Measurements from ENCODE around the gene FARS2. TPM values are rescaled to one million over a fixed set of nuclear protein-coding genes. Genes with fewer than 3 reads are reported as not detected.

The FARS2 gene
- polyA plus RNA-seq, 2 of the 4 experiments (the other 2 are of a cell fraction): 12.9 to 17.5 TPM

GRCh38 chr6:5570641-5571040 is 309.3 kb downstream of the FARS2 start:
- Histone ChIP-seq H3K4me1 (no peaks in the 10 kb centered on the region), H3K4me3 (no peak overlapping the region), H3K4me2 (no peak overlapping the region), H3K9me3 (no peaks in the 10 kb centered on the region), H3K27ac (no peak overlapping the region)
- FAIRE-seq (no peak), DNase-seq (ENCODE audit: low read depth in 1 of 2, low spot score in 1 of 2) (no peak), ATAC-seq (no peak)
- POLR2A ChIA-PET: no interaction called here
- 91% methylated on average over 6 of the region's 6 CpGs for WGBS (ENCODE audit: missing lambda C conversion rate)
- CTCF ChIA-PET: no interaction called here
- no peak for TF ChIP-seq CEBPB (IDR thresholded peaks at IDR 0.05)
- no peak for TF ChIP-seq ESRRA (IDR thresholded peaks at IDR 0.05; ENCODE audit: borderline replicate concordance, low read length)
- no peak for TF ChIP-seq EHMT2 (IDR thresholded peaks at IDR 0.05; ENCODE audit: low read depth)
- no peak for TF ChIP-seq ELK1 (IDR thresholded peaks at IDR 0.05; ENCODE audit: low read depth, low read length)
- no peak for TF ChIP-seq CBX2 (IDR thresholded peaks at IDR 0.05; ENCODE audit: borderline replicate concordance, low read depth)
- no peak for TF ChIP-seq HMGXB4 (CRISPR knock-in tag; IDR thresholded peaks at IDR 0.05; ENCODE audit: borderline replicate concordance)
- no peak for TF ChIP-seq RAD21 (conservative IDR thresholded peaks at IDR 0.05 in 1 of 2, IDR thresholded peaks at IDR 0.05 in 1 of 2)
- no peak for TF ChIP-seq KDM5A (IDR thresholded peaks at IDR 0.05)
- TF ChIP-seq FOXS1 (CRISPR knock-in tag; IDR thresholded peaks at IDR 0.05): no peak
- TF ChIP-seq SMC3 (IDR thresholded peaks at IDR 0.05): no peak
- TF ChIP-seq E2F6 (IDR thresholded peaks at IDR 0.05; ENCODE audit: borderline replicate concordance, low read depth): no peak
- TF ChIP-seq MAX (IDR thresholded peaks at IDR 0.05): no peak
- no peak for TF ChIP-seq PHF8 (IDR thresholded peaks at IDR 0.05; ENCODE audit: borderline replicate concordance, low read depth)
- TF ChIP-seq NFE2L2 (conservative IDR thresholded peaks at IDR 0.05; ENCODE audit: low read length): no peak
- TF ChIP-seq EHF (CRISPR knock-in tag; IDR thresholded peaks at IDR 0.05): no peak
- no peak for TF ChIP-seq BCL3 (IDR thresholded peaks at IDR 0.05)
- TF ChIP-seq HOXB5 (CRISPR knock-in tag; IDR thresholded peaks at IDR 0.05): no peak
- TF ChIP-seq MYC (IDR thresholded peaks at IDR 0.05; ENCODE audit: borderline replicate concordance, low read length): no peak
- no peak for TF ChIP-seq POLR2AphosphoS2 (conservative IDR thresholded peaks at IDR 0.05; ENCODE audit: low read length)

GRCh38 chr6:5580736-5581581 is 319.6 kb downstream of the FARS2 start:
- CTCF ChIA-PET: no interaction called here
- WGBS (ENCODE audit: missing lambda C conversion rate): 82% methylated on average over 12 of the region's 12 CpGs
- no peak for ATAC-seq
- H3K4me2 ChIP-seq: no peak overlapping the region
- POLR2A ChIA-PET: no interaction called here
- TF ChIP-seq SREBF2 (IDR thresholded peaks at IDR 0.05) (no peak), EHF (CRISPR knock-in tag; IDR thresholded peaks at IDR 0.05) (no peak), ATOH8 (CRISPR knock-in tag; IDR thresholded peaks at IDR 0.05; ENCODE audit: low read depth) (no peak), ZFP36 (IDR thresholded peaks at IDR 0.05; ENCODE audit: borderline replicate concordance, partially characterized antibody) (no peak), KDM1A (IDR thresholded peaks at IDR 0.05; ENCODE audit: low read depth) (no peak), CBX2 (IDR thresholded peaks at IDR 0.05; ENCODE audit: borderline replicate concordance, low read depth) (no peak), MAZ (IDR thresholded peaks at IDR 0.05; ENCODE audit: borderline replicate concordance, low read depth, low read length) (no peak), TFCP2L1 (CRISPR knock-in tag; IDR thresholded peaks at IDR 0.05) (no peak), HOXB13 (CRISPR knock-in tag; IDR thresholded peaks at IDR 0.05; ENCODE audit: low read depth) (no peak), USF2 (IDR thresholded peaks at IDR 0.05) (no peak), ZSCAN20 (CRISPR knock-in tag; IDR thresholded peaks at IDR 0.05) (no peak), ESRRA (IDR thresholded peaks at IDR 0.05; ENCODE audit: borderline replicate concordance, low read length) (no peak)
- no peak for DNase-seq (ENCODE audit: low read depth in 1 of 2, low spot score in 1 of 2)
- no peak for FAIRE-seq
- no peak overlapping the region for H3K27ac ChIP-seq
- no peak overlapping the region for H3K4me3 ChIP-seq
- peaks cover 6% of the 10 kb centered on the region for H3K4me1 ChIP-seq
- no peaks in the 10 kb centered on the region for H3K9me3 ChIP-seq

Measured in A549 (cell line).